ENCODE results near the gene KDM8. TPM values are rescaled to one million over a fixed set of nuclear protein-coding genes. Genes with fewer than 3 reads are reported as not detected.

Gene KDM8
- polyA plus RNA-seq, 1 experiment = 2.5 TPM

GRCh38 chr16:27270349-27270748, 67.0 kb downstream of the KDM8 start:
- ChIA-PET CTCF (interaction anchor here (0.8 to 1.0 kb wide), 2 partner anchors 36 to 98 kb away, joined by 3 read pairs; no protein-coding TSS in a partner anchor), POLR2A (no interaction called here)
- no peak for DNase-seq (ENCODE audit: low read depth, low spot score)
- H3K4me3 ChIP-seq (ENCODE audit: low read depth, low read length) = no peak overlapping the region
- H3K27me3 ChIP-seq (ENCODE audit: control insufficient read depth, insufficient read depth, low read length) = no peaks in the 10 kb centered on the region
- TF ChIP-seq CTCF (IDR thresholded peaks at IDR 0.05; ENCODE audit: low read depth, low read length) = no peak
- H3K9me3 ChIP-seq (ENCODE audit: control insufficient read depth, insufficient read depth, low read length) = peaks cover 3% of the 10 kb centered on the region; the same call in 1 of the 2 replicates
- H3K27ac ChIP-seq (ENCODE audit: low read depth, low read length) = no peak overlapping the region

Other genes starting within 250 kb of the KDM8 start
- not detected in 2 replicates for gene C16orf82, start 136.6 kb upstream of the KDM8 start, polyA plus RNA-seq (2011; rRNA removed)
- gene NSMCE1, start 65.2 kb downstream of the KDM8 start, polyA plus RNA-seq (2011; rRNA removed) = 35.4 and 37.2 TPM in 2 replicates
- 31.1 and 44.1 TPM in 2 replicates for gene IL4R, start 110.4 kb downstream of the KDM8 start, polyA plus RNA-seq (2011; rRNA removed)
- gene IL21R, start 198.6 kb downstream of the KDM8 start, polyA plus RNA-seq (2011; rRNA removed) = 0.52 and 0.57 TPM in 2 replicates